NB4 (cell line): ENCODE data around the gene MEF2D.

Source experiments
- POLR2A ChIP-seq: IDR thresholded peaks from 2 replicates; pipeline ENCODE4 v1.6.1; 2011; ENCODE audit warnings: mild to moderate bottlenecking; ENCODE audit not compliant: insufficient read length; ENCODE audit errors: extremely low read depth
- TF ChIP-seq, protein P1 (sequence below): IDR thresholded peaks from one replicate; pipeline ENCODE4 v1.5.1; 2012; ENCODE audit warnings: low read depth, low read length
- TF ChIP-seq, protein P2 (sequence below): IDR thresholded peaks from 2 replicates; pipeline ENCODE4 v1.6.1; 2011; ENCODE audit warnings: low read depth, low read length

DNA sequence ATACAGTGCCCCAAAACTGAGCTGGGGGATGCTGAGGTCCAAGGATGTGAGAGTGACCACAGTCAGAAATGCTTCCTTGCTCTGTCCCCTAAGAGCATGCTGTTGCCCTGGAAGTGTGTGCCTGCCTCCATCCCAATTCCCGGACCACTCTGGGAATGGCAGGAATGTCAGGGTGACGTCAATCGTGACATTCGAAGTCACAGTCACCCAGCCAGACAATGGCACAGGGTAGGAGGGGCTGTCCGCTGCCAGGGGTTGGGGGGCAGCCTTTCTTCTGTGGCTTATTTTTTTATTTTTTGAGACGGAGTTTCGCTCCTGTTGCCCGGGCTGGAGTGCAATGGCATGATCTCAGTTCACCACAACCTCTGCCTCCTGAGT is 22.3 kb downstream of the MEF2D start:
- TF ChIP-seq, protein P1, sequence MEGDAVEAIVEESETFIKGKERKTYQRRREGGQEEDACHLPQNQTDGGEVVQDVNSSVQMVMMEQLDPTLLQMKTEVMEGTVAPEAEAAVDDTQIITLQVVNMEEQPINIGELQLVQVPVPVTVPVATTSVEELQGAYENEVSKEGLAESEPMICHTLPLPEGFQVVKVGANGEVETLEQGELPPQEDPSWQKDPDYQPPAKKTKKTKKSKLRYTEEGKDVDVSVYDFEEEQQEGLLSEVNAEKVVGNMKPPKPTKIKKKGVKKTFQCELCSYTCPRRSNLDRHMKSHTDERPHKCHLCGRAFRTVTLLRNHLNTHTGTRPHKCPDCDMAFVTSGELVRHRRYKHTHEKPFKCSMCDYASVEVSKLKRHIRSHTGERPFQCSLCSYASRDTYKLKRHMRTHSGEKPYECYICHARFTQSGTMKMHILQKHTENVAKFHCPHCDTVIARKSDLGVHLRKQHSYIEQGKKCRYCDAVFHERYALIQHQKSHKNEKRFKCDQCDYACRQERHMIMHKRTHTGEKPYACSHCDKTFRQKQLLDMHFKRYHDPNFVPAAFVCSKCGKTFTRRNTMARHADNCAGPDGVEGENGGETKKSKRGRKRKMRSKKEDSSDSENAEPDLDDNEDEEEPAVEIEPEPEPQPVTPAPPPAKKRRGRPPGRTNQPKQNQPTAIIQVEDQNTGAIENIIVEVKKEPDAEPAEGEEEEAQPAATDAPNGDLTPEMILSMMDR = no peak
- TF ChIP-seq POLR2A = no peak
- TF ChIP-seq, protein P2, sequence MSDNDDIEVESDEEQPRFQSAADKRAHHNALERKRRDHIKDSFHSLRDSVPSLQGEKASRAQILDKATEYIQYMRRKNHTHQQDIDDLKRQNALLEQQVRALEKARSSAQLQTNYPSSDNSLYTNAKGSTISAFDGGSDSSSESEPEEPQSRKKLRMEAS = no peak
